CD4-positive, alpha-beta memory T cell (primary cell): ENCODE data around the gene OSTM1. TPM values are rescaled to one million over a fixed set of nuclear protein-coding genes. Genes with fewer than 3 reads are reported as not detected.

Source experiments
- CTCF ChIA-PET: fragments of 350-600 bp; sonication (Branson Sonifier 250); formaldehyde crosslinking; loops from one replicate; lab custom pipeline; 2021; ENCODE audit warnings: inconsistent platforms; ENCODE audit not compliant: partially characterized antibody; lab: Charles Lee
- POLR2A ChIA-PET: fragments of 350-600 bp; sonication (Branson Sonifier 250); formaldehyde crosslinking; loops from one replicate; lab custom pipeline; 2021; ENCODE audit not compliant: partially characterized antibody; lab: Charles Lee
- DNase-seq, 5 donors: peaks; one replicate each; pipeline versions ENCODE4 v3.0.0 to v3.0.0-alpha.2; 2020 to 2022; ENCODE audit warnings: mixed read lengths in 1 of 5
- H3K27ac ChIP-seq: one replicate; pipeline ENCODE4 v1.7.0; 2013; ENCODE audit warnings: low read depth, low read length
- H3K27me3 ChIP-seq: 2 replicates; pipeline ENCODE4 v1.7.0; 2013; ENCODE audit warnings: mild to moderate bottlenecking, low read length, moderate library complexity; ENCODE audit not compliant: insufficient read depth
- H3K36me3 ChIP-seq: 2 replicates; pipeline ENCODE4 v1.7.0; 2013; ENCODE audit warnings: mild to moderate bottlenecking, low read length, moderate library complexity; ENCODE audit not compliant: insufficient read depth
- H3K4me1 ChIP-seq: 2 replicates; pipeline ENCODE4 v1.7.0; 2013; ENCODE audit warnings: mild to moderate bottlenecking, low read length, moderate library complexity; ENCODE audit not compliant: insufficient read depth
- H3K4me3 ChIP-seq, 2 donors: one replicate each; pipeline ENCODE4 v1.7.0; 2013; ENCODE audit warnings: low read length in 2 of 2, mild to moderate bottlenecking in 1 of 2
- H3K9me3 ChIP-seq, 2 donors: one replicate each; pipeline ENCODE4 v1.7.0; 2013; ENCODE audit warnings: low read length in 2 of 2, control low read depth in 1 of 2; ENCODE audit not compliant: control insufficient read depth in 1 of 2
- H3K27ac Mint-ChIP-seq, 7 donors: one replicate each; pipeline ENCODE4 v1.8.0; 2020 to 2021; ENCODE audit warnings: mixed read lengths in 7 of 7, mild to moderate bottlenecking in 6 of 7, inconsistent platforms in 3 of 7, moderate library complexity in 3 of 7
- H3K27me3 Mint-ChIP-seq, 2 donors: one replicate each; pipeline ENCODE4 v1.8.0; 2020 to 2021; ENCODE audit warnings: mixed read lengths in 2 of 2
- H3K36me3 Mint-ChIP-seq, 2 donors: one replicate each; pipeline ENCODE4 v1.8.0; 2020 to 2021; ENCODE audit warnings: mixed read lengths in 2 of 2, inconsistent platforms in 1 of 2, mild to moderate bottlenecking in 1 of 2
- H3K4me1 Mint-ChIP-seq, 4 donors: one replicate each; pipeline ENCODE4 v1.8.0; 2020 to 2021; ENCODE audit warnings: mixed read lengths in 4 of 4, mild to moderate bottlenecking in 1 of 4
- H3K4me3 Mint-ChIP-seq, 8 donors: one replicate each; pipeline ENCODE4 v1.8.0; 2020 to 2021; ENCODE audit warnings: mixed read lengths in 8 of 8, mild to moderate bottlenecking in 7 of 8, moderate library complexity in 6 of 8, inconsistent platforms in 3 of 8
- H3K9me3 Mint-ChIP-seq, 8 donors: one replicate each; pipeline ENCODE4 v1.8.0; 2020 to 2021; ENCODE audit warnings: mixed read lengths in 8 of 8, mild to moderate bottlenecking in 5 of 8, inconsistent platforms in 3 of 8, moderate library complexity in 1 of 8
- intact Hi-C: fragments of 100-400 bp; cut with micrococcal nuclease; formaldehyde crosslinking; loops from one replicate; pipeline ENCODE4 v1.15.1; 2023
- polyA plus RNA-seq, 2 donors: library from polyadenylated mRNA; unstranded; fragments of 300-500 nt; fragmentation: Illumina TruSeq; gene quantifications; one replicate each; pipeline ENCODE4 v1.2.3, GENCODE V29; 2021
- total RNA-seq, 2 experiments: library from RNA; stranded (reverse); gene quantifications; one replicate each; pipeline ENCODE4 v1.2.3, GENCODE V29; 2021

Gene OSTM1
- total and polyA plus RNA-seq, 4 experiments from 2014 or later = 44.4 to 59.8 (median 55.0) TPM

DNA sequence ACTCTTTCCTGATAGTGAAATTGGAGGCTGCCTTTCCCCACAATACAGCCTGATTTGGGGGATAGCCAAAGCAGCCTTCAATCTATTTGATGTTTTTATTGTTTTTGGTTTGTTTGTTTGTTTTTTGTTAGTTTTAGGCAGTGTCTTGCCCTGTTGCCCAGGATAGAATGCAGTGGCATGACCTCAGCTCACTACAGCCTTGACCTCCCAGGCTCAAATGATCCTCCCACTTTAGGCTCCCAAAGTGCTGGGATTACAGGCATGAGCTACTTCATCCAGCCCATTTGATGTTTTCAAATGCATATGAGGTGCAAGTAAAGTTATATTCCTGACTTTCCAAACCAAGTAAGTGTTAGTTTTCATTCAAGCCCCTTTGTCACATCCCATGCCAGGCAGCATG, 75.2 kb downstream of the OSTM1 start:
- CTCF ChIA-PET = no interaction called here
- POLR2A ChIA-PET = no interaction called here
- intact Hi-C loops = no loop called here
- Mint-ChIP-seq H3K4me3 (no peak overlapping the region), H3K27me3 (peaks cover 0 to 7% of the 10 kb centered on the region in 2 donors), H3K9me3 (no peaks in the 10 kb centered on the region), H3K27ac (no peak overlapping the region), H3K4me1 (no peaks in the 10 kb centered on the region), H3K36me3 (no peaks in the 10 kb centered on the region)
- Histone ChIP-seq H3K4me3 (no peak overlapping the region), H3K36me3 (no peaks in the 10 kb centered on the region), H3K27me3 (no peaks in the 10 kb centered on the region), H3K27ac (no peak overlapping the region), H3K9me3 (no peaks in the 10 kb centered on the region), H3K4me1 (no peaks in the 10 kb centered on the region)
- no peak for DNase-seq

DNA sequence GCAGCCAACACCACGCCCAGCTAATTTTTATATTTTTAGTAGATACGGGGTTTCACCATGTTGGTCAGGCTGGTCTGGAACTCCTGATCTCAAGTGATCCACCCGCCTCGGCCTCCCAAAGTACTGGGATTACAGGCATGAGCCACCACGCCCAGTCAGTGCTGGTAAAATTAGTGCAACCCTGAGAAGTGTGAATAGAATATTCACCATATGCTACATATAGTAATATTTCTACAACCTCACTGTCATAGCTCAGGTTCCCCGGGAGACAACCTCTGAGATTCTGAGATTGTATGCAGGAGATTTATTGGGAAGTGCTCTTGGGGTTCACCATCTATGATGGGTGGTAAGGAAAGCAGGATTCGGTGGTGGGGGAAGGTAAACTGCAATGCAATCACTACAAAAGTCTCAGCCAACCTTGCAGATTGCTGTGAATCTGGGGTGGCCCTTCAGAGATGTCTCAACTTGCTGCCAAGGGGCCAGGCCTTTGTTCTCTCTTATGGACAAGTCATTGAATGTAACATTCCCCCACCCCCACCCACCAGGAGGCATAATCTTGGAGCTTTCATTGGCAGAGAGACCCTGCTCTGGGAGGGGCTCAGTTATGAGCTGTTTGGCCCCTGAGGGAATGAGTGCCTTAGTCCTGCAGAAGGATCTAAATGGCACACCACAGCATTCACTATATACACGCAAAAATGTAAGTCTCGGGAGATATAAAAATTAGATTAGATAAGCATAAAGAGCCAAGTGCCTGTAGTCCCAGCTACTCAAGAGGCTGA, 82.6 kb downstream of the OSTM1 start:
- Mint-ChIP-seq H3K4me1 (no peaks in the 10 kb centered on the region), H3K4me3 (no peak overlapping the region), H3K36me3 (no peaks in the 10 kb centered on the region), H3K27me3 (no peaks in the 10 kb centered on the region), H3K9me3 (no peaks in the 10 kb centered on the region), H3K27ac (peak overlapping the region in 2 of 7 donors; percentile 8 to 11)
- DNase-seq = no peak
- Histone ChIP-seq H3K27ac (no peak overlapping the region), H3K9me3 (no peaks in the 10 kb centered on the region), H3K36me3 (no peaks in the 10 kb centered on the region), H3K4me3 (no peak overlapping the region), H3K4me1 (no peaks in the 10 kb centered on the region), H3K27me3 (no peaks in the 10 kb centered on the region)
- intact Hi-C loops = no loop called here
- ChIA-PET CTCF (interaction anchor here (1.4 kb wide), 1 partner anchor 9 kb away, joined by 5 read pairs; no protein-coding TSS in a partner anchor), POLR2A (no interaction called here)

Other genes starting within 250 kb of the OSTM1 start
- 10 to 100 TPM; 91.7 to 95.5 TPM for gene SEC63, start 116.5 kb downstream of the OSTM1 start, total RNA-seq
- 10 to 100 TPM; 19.6 to 45.8 TPM for gene SEC63, start 116.5 kb downstream of the OSTM1 start, polyA plus RNA-seq
- not detected for gene NR2E1, start 91.3 kb upstream of the OSTM1 start, total RNA-seq
- not detected for gene NR2E1, start 91.3 kb upstream of the OSTM1 start, polyA plus RNA-seq
- gene SNX3, start 186.3 kb upstream of the OSTM1 start, total RNA-seq = 10 to 100 TPM; 65.9 to 66.6 TPM
- 100 to 1,000 TPM; 188 to 261 TPM for gene SNX3, start 186.3 kb upstream of the OSTM1 start, polyA plus RNA-seq
- 1 to 10 TPM; 6.3 to 6.6 TPM for gene AFG1L, start 220.3 kb upstream of the OSTM1 start, total RNA-seq
- 1 to 10 TPM; 1.5 to 2.7 TPM for gene AFG1L, start 220.3 kb upstream of the OSTM1 start, polyA plus RNA-seq